ENCODE measurements around the gene POLR3H.

The POLR3H gene

DNA sequence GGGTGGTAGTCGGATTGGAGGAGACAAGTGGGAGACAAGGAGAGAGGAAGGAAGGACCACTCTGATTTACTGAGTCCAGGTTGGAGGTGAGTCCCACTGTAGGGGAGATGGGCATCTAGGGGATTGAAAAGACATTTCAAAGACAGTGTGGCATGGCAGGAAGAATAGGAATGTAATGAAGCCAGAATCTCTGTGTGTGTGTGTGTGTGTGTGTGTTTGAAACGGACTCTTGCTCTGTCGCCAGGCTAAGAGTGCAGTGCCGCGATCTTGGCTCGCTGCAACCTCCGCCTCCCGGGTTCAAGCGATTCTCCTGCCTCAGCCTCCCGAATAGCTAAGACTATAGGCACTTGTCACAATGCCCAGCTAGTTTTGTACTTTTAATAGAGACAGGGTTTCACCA, 12.3 kb upstream of the POLR3H start:
- H3K36me3 Mint-ChIP-seq (ENCODE audit: low read depth), result no peaks in the 10 kb centered on the region
- no peak overlapping the region for H3K27ac Mint-ChIP-seq
- H3K4me3 Mint-ChIP-seq, result no peak overlapping the region
- H3K27me3 Mint-ChIP-seq, result peaks cover 27% of the 10 kb centered on the region
- peaks cover 3% of the 10 kb centered on the region for H3K4me1 Mint-ChIP-seq (ENCODE audit: low read depth)
- H3K9me3 Mint-ChIP-seq, result no peaks in the 10 kb centered on the region

DNA sequence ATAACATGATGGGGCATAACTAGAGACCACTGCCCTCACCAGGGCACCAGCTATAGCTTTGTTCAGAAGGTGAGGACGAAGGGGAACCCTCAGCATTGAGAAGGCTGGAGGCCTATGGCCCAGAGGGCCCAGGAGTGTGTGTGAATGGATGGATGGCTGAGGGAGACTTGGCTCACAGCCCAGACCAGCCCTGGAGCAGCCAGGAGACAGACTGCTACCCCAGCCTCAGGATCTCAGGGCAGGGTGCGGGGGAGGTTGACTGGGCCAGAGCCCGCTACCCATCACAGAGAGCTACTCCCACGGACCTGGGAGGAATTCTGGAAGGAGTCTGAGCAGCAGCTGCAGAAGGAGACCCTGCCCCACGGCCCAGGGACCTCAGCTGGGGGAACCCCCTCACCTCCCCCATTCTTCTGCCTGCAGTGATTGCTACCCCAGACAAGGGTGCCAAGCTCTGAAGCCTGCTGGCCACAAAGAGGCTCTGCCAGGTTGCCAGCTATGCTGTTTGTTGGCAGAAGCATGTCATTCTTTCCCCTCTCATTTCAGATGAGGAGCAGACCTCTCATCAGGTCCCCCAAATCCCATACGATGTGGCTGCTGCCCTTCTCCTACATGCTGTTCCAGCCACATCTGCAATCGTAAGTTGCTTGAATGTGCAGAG, 11.2 kb upstream of the POLR3H start:
- peaks cover 17% of the 10 kb centered on the region for H3K27me3 Mint-ChIP-seq

DNA sequence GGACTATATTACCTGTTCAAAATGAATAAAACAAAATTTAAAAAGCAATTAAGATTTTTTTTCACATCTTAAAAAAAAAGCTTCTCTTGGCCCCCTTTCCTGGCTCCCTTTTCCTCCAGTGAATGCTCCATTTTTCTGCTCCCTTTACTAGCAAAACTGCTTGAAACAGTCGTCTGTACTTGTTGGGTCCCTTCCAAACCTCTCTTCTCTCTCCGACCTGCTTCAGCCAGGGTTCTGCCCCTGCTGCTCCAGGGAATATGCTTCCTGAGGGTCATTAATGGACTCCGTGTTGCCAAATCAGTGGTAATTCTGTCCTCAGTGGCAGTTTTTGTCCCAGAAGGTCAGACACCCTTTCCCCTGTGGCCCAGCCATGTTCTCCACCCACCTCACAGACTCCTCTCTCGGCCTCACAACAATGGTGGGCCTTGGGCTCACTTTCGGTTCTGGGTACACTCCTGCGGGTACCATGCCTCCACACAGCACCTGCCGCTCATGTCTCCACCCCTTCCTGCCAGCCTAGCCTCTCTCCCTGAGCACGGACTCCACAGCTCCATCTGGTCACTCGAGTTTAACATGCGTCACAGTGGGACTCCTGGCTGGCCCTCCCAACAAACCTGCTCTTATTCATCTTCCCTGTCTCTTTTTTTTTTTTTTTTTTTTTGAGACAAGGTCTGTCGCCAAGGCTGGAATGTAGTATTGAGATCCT, 7.8 kb upstream of the POLR3H start:
- Mint-ChIP-seq H3K36me3 (ENCODE audit: low read depth) (no peaks in the 10 kb centered on the region), H3K27ac (no peak overlapping the region), H3K4me1 (ENCODE audit: low read depth) (peaks cover 2% of the 10 kb centered on the region), H3K4me3 (no peak overlapping the region), H3K9me3 (no peaks in the 10 kb centered on the region), H3K27me3 (peaks cover 8% of the 10 kb centered on the region)

More for the DNA sequence above, 11.2 kb upstream of the POLR3H start:
- H3K27ac Mint-ChIP-seq, result no peak overlapping the region
- no peak overlapping the region for H3K4me3 Mint-ChIP-seq
- no peaks in the 10 kb centered on the region for H3K9me3 Mint-ChIP-seq
- H3K4me1 Mint-ChIP-seq (ENCODE audit: low read depth), result peaks cover 3% of the 10 kb centered on the region
- H3K36me3 Mint-ChIP-seq (ENCODE audit: low read depth), result no peaks in the 10 kb centered on the region

DNA sequence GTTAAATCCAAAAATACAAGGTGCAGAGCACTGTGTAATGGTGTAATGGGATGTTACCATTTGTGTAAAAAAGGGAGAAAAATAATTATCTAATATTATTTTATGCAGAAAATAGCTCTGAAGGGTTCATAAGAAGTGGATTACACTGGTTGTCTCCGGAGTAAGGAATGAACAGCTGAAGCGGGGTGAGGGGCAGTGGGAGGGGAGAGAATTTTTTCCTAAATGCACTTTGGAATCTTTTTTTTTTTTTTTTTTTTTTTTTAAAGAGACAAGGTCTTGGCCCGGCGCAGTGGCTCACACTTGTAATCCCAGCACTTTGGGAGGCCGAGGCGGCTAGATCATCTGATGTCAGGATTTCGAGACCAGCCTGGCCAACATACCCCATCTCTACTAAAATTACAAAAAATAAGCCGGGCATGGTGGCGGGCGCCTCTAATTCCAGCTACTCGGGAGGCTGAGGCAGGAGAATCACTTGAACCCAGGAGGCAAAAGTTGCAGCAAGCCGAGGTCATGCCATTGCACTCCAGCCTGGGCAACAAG, 6.8 kb upstream of the POLR3H start:
- no peaks in the 10 kb centered on the region for H3K4me1 Mint-ChIP-seq (ENCODE audit: low read depth)
- H3K36me3 Mint-ChIP-seq (ENCODE audit: low read depth), result no peaks in the 10 kb centered on the region
- H3K9me3 Mint-ChIP-seq, result no peaks in the 10 kb centered on the region
- peaks cover 8% of the 10 kb centered on the region for H3K27me3 Mint-ChIP-seq
- H3K4me3 Mint-ChIP-seq, result no peak overlapping the region
- no peak overlapping the region for H3K27ac Mint-ChIP-seq

DNA sequence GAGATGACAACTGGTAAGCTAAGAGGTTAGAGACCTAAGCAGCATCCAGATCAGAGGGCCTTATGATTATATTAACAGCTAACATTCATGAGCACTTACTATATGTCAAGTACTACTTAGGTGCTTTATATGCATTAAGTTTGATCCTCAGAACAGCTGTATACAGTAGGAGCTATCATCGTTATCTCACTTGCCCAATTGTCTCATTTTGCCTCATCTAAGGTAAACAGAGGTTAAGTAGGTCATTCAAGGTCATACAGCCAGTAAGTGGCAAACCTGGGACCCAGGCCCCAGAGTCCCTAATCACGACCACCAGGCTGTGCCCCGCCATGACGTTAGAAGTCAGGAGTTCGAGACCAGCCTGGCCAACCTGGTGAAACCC, 4.6 kb upstream of the POLR3H start:
- Mint-ChIP-seq H3K4me1 (ENCODE audit: low read depth) (peaks cover 12% of the 10 kb centered on the region), H3K36me3 (ENCODE audit: low read depth) (no peaks in the 10 kb centered on the region), H3K4me3 (no peak overlapping the region), H3K27me3 (peaks cover 8% of the 10 kb centered on the region), H3K9me3 (no peaks in the 10 kb centered on the region), H3K27ac (no peak overlapping the region)

DNA sequence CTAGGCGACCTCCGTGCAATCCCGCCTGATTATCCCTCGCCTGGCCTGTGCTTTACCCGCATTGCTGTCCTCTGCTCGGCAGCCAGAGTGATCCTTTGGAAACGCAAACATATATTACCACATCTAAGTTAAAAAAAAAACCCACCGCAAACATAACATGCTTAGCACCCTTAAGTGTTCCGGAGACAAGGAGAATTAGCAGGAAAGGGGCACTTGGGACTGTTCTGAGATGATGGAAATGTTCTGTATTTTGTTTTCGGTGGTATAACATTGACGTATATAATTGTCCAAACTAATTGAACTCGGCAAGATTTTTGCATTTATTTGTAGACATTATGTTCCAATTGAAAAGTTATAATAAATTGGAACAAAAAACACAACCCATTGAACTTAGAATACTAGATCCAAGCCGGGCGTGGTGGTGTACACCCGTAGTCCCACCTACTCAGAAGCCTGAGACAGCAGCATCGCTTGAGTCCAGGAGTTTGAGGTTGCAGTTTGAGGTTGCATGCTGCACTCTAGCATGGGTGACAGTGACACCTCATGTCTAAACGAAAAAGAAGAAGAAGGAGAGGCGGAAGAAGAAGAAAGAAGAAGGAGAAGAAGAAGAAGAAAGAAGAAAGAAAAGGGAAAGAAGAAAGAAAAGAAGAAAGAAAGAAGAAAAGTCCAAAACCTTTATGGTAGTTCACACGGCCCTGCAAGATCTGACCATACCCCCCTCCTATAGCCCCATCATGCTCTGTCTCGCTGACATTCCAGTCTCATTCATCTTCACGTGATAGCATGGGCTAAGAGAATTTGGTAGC, 604 bp upstream of the POLR3H start:
- peak overlapping the region; percentile 88 for H3K27ac Mint-ChIP-seq
- H3K4me1 Mint-ChIP-seq (ENCODE audit: low read depth), result peaks cover 42% of the 10 kb centered on the region
- peaks cover 23% of the 10 kb centered on the region for H3K36me3 Mint-ChIP-seq (ENCODE audit: low read depth)
- peak overlapping the region; percentile 94 for H3K4me3 Mint-ChIP-seq
- no peaks in the 10 kb centered on the region for H3K27me3 Mint-ChIP-seq
- no peaks in the 10 kb centered on the region for H3K9me3 Mint-ChIP-seq

DNA sequence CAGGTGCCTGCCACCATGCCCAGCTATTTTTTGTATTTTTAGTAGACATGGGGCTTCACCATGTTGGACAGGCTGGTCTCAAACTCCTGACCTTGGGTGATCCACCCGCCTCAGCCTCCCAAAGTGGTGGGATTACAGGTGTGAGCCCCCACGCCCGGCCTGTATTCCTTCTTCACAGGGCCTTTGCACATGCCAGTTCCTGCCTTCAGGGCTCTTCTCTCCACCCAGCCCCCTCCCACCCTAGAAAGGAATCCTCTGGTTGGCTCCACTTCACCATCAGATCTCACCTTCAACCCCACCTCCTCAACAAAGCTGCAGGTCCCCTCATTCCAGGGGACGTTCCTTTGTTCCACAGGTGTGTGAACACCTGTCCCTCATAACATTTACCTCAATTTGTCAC, 2.0 kb downstream of the POLR3H start:
- no peaks in the 10 kb centered on the region for H3K9me3 Mint-ChIP-seq
- peak overlapping the region; percentile 93 for H3K27ac Mint-ChIP-seq
- H3K4me1 Mint-ChIP-seq (ENCODE audit: low read depth), result peaks cover 42% of the 10 kb centered on the region
- peaks cover 35% of the 10 kb centered on the region for H3K36me3 Mint-ChIP-seq (ENCODE audit: low read depth)
- H3K4me3 Mint-ChIP-seq, result peak overlapping the region; percentile 94
- no peaks in the 10 kb centered on the region for H3K27me3 Mint-ChIP-seq

DNA sequence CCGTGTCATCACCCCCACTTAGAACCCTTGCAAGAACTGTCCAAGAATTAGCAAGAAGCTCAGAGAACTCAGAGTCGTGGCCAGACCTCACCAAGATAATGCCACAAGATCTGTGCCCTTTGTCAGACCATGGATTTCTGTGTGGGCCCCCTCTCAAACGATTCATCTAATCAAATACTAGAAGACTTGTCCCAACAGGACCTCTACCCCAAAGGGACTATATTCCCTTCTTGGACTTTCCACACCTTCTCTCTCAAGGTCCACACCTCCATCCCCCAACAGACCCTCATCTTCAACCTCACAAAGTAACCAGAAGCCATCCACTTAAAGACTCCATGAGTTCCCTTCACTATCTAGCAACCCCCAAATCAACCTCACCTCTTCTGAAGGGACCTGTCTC, 2.8 kb downstream of the POLR3H start:
- H3K27ac Mint-ChIP-seq, result peak overlapping the region; percentile 87
- H3K36me3 Mint-ChIP-seq (ENCODE audit: low read depth), result peaks cover 38% of the 10 kb centered on the region
- no peaks in the 10 kb centered on the region for H3K9me3 Mint-ChIP-seq
- peaks cover 42% of the 10 kb centered on the region for H3K4me1 Mint-ChIP-seq (ENCODE audit: low read depth)
- no peaks in the 10 kb centered on the region for H3K27me3 Mint-ChIP-seq
- peak overlapping the region; percentile 66 for H3K4me3 Mint-ChIP-seq

DNA sequence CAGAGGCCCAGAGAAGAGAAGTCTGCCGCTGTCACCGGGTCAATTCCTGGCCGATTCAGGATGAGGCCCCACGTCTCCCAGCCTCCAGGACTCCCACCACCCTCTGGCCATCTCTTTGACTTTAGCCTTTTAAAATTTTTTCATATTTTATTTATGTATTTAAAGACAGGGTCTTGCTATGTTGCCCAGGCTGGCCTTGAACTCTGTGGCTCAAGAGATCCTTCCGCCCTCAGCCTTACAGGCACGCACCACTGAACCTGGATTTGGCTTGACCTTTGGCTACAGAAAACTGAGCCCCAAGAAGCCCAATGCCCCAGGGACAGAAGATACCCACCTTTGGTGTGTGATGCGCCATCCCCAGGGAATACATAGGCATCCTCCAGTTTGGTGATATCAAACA, 3.9 kb downstream of the POLR3H start:
- Mint-ChIP-seq H3K9me3 (no peaks in the 10 kb centered on the region), H3K4me1 (ENCODE audit: low read depth) (peaks cover 42% of the 10 kb centered on the region), H3K4me3 (no peak overlapping the region), H3K27me3 (no peaks in the 10 kb centered on the region), H3K27ac (no peak overlapping the region), H3K36me3 (ENCODE audit: low read depth) (peaks cover 38% of the 10 kb centered on the region)

DNA sequence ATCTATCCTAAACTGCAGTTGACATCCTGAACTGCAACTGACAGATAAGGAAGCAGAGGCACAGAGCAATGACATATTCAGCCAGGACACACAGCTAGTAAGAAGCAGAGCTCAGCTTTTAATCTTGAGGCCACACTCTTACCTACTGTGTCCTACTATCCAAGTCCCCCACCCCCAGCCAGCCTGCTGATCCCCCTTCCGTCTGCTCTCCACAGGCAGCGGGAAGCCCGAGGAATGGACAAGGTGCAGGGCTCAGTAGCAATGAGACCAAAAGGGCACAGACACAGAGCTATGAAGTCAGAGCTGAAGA, 4.3 kb downstream of the POLR3H start:
- H3K36me3 Mint-ChIP-seq (ENCODE audit: low read depth), result peaks cover 42% of the 10 kb centered on the region
- H3K27me3 Mint-ChIP-seq, result no peaks in the 10 kb centered on the region
- no peak overlapping the region for H3K4me3 Mint-ChIP-seq
- H3K9me3 Mint-ChIP-seq, result no peaks in the 10 kb centered on the region
- H3K27ac Mint-ChIP-seq, result peak overlapping the region; percentile 31
- peaks cover 38% of the 10 kb centered on the region for H3K4me1 Mint-ChIP-seq (ENCODE audit: low read depth)

DNA sequence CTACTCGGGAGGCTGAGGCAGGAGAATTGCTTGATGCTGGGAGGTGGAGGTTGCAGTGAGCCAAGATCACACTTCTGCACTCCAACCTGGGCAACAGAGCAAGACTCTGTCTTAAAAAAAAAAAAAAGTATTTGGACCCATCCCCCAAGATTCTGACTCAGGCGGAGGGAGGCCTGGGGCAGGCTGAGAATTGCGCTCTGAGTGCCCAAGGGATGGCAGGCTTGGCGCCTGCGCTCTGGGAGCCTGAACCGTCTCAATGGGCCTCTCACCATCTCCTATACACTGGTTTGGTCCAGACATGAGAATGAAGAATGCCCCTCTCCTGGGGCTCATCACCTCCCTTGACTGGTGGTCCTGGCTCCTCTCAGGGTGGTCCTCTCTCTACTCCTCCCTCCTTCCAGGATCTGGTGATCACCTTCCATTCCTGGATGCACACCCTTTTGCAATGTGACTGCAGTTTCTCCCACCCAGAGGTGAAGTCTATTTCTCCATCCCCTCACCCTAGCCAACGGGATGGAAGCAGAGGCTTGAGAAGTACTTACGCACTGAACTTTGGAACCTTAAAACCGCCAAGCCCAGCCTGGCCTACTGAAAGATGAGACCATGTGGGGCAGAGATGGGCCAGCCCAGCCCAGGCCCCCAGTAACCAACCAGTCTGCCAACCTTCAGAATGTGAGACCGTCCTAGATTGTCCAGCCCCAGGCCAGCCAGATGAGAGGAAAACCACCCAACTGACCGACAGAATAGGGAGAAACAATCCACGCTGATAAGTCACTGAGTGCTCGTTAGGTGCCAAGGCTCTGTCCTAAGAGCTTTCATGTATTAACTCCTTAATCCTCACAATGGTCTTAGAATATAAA, 4.9 kb downstream of the POLR3H start:
- no peaks in the 10 kb centered on the region for H3K9me3 Mint-ChIP-seq
- H3K4me3 Mint-ChIP-seq, result no peak overlapping the region
- peaks cover 43% of the 10 kb centered on the region for H3K36me3 Mint-ChIP-seq (ENCODE audit: low read depth)
- H3K4me1 Mint-ChIP-seq (ENCODE audit: low read depth), result peaks cover 32% of the 10 kb centered on the region
- no peak overlapping the region for H3K27ac Mint-ChIP-seq
- no peaks in the 10 kb centered on the region for H3K27me3 Mint-ChIP-seq

DNA sequence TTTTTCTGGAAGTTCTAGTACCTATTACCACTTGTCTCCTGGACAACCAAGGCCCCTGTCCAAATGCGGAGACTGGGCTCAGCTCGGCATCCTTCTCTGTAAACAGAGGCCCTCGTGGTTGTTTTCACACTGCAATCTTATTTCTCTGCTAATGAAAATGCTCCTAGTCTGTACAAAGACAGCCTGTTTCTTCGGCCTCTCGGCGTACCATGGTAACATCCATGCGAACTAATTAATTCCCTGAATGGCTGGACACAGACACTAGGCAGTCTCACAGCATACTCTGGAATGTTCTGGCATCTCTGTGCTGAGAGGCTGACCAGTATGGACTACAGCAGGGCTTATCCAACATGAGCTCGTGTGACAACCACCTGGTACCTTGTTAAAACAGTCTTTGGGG, 5.7 kb downstream of the POLR3H start:
- H3K4me3 Mint-ChIP-seq, result no peak overlapping the region
- H3K27me3 Mint-ChIP-seq, result no peaks in the 10 kb centered on the region
- no peaks in the 10 kb centered on the region for H3K9me3 Mint-ChIP-seq
- no peak overlapping the region for H3K27ac Mint-ChIP-seq
- H3K36me3 Mint-ChIP-seq (ENCODE audit: low read depth), result peaks cover 43% of the 10 kb centered on the region
- H3K4me1 Mint-ChIP-seq (ENCODE audit: low read depth), result peaks cover 29% of the 10 kb centered on the region

DNA sequence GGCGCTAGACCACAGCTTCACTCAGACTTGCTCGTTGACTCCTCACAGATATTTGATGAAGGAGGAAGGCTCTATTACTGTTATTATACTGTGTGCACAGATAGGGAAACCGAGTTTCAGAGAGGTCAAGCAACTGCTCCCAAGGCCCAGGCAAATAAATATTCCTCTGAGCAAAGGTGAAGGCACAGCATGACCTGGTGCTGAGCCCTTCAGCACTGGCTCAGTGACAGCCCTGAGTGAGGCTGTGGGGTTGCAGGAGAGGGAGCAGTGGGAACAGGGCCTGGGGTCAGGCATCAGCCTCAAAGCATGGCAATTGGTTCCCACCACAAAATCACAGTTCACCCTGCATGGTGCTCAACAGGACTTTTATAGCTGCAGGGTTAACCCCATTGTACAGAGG, 7.1 kb downstream of the POLR3H start:
- Mint-ChIP-seq H3K9me3 (no peaks in the 10 kb centered on the region), H3K27me3 (no peaks in the 10 kb centered on the region), H3K4me1 (ENCODE audit: low read depth) (peaks cover 16% of the 10 kb centered on the region), H3K36me3 (ENCODE audit: low read depth) (peaks cover 37% of the 10 kb centered on the region), H3K4me3 (no peak overlapping the region), H3K27ac (no peak overlapping the region)

DNA sequence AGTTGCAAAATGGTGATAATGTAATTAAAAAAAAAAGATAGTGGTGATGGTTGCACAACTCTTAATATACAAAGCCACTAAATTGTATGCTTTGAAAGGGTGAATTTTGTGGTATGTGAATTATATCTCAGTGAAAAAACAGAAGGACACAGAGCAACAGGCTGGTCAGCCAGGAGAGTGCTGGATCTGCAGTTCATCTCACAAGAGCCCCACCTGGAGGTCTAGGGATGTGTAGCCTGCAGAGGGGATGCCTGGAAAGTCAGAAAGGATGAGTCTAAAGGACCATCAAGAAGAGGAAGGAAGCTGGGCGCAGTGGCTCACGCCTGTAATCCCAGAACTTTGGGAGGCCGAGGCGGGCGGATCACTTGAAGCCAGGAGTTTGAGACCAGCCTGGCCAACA, 9.0 kb downstream of the POLR3H start:
- no peak overlapping the region for H3K4me3 Mint-ChIP-seq
- H3K36me3 Mint-ChIP-seq (ENCODE audit: low read depth), result peaks cover 35% of the 10 kb centered on the region
- H3K27ac Mint-ChIP-seq, result no peak overlapping the region
- H3K27me3 Mint-ChIP-seq, result no peaks in the 10 kb centered on the region
- no peaks in the 10 kb centered on the region for H3K4me1 Mint-ChIP-seq (ENCODE audit: low read depth)
- H3K9me3 Mint-ChIP-seq, result no peaks in the 10 kb centered on the region
